Suprapubic skin (tissue), 4 donors: ENCODE measurements around the gene POLR1D.

Source experiments
- POLR2A ChIP-seq, 2 donors: fragments of 450-650 bp; IDR thresholded peaks; one replicate each; pipeline ENCODE4 v1.6.1; 2017; ENCODE audit warnings: antibody characterized with exemption in 2 of 2, mild to moderate bottlenecking in 2 of 2, moderate library complexity in 2 of 2
- POLR2AphosphoS5 ChIP-seq, 3 donors: sonication (generic); formaldehyde crosslinking; IDR thresholded peaks; one replicate each; pipeline ENCODE4 v1.6.1; 2017; ENCODE audit warnings: antibody characterized with exemption in 3 of 3
- TF ChIP-seq, protein P1 (sequence below), 2 donors: fragments of 200-600 bp in 1 of 2; fragments of 450-650 bp in 1 of 2; sonication (generic) in 1 of 2; IDR thresholded peaks; one replicate each; pipeline ENCODE4 v1.5.1; 2016 to 2019; ENCODE audit warnings: antibody characterized with exemption in 2 of 2, mild to moderate bottlenecking in 1 of 2, moderate library complexity in 1 of 2

DNA sequence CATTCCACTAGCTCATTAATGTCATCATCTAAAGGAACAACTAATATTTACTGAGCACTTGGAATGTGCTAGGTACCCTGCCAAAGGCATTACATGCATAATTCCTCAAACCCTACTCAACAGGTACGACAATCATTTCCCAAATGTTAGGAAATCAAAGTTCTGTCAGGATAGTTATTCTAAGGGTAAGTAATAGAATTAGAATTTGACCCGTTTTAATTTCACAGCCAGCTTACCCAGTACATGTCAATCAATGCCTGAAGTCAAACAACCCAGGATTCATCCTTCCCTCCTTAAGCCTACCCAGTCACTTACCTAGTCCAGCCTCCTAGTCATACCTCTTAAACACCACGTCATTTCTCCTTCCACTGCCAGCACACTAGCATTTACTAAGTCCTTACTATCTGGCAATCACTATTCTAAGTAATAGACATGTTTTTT is 3.8 kb upstream of the POLR1D start:
- TF ChIP-seq, protein P1, sequence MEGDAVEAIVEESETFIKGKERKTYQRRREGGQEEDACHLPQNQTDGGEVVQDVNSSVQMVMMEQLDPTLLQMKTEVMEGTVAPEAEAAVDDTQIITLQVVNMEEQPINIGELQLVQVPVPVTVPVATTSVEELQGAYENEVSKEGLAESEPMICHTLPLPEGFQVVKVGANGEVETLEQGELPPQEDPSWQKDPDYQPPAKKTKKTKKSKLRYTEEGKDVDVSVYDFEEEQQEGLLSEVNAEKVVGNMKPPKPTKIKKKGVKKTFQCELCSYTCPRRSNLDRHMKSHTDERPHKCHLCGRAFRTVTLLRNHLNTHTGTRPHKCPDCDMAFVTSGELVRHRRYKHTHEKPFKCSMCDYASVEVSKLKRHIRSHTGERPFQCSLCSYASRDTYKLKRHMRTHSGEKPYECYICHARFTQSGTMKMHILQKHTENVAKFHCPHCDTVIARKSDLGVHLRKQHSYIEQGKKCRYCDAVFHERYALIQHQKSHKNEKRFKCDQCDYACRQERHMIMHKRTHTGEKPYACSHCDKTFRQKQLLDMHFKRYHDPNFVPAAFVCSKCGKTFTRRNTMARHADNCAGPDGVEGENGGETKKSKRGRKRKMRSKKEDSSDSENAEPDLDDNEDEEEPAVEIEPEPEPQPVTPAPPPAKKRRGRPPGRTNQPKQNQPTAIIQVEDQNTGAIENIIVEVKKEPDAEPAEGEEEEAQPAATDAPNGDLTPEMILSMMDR (IDR thresholded peaks at IDR 0.05), result no peak
- TF ChIP-seq POLR2A (IDR thresholded peaks at IDR 0.05), result no peak
- no peak for TF ChIP-seq POLR2AphosphoS5 (IDR thresholded peaks at IDR 0.05)
